GM19023 (cell line): ENCODE data around the gene OSBPL2.

ENCODE experiments used
- ATAC-seq: cut with Tn5 transposase; IDR thresholded peaks from one replicate; pipeline ENCODE4 v1.9.1; 2021; ENCODE audit warnings: mild to moderate bottlenecking, moderate library complexity; ENCODE audit not compliant: unreplicated experiment

The OSBPL2 gene

GRCh38 chr20:62297449-62298227, 59.3 kb downstream of the OSBPL2 start:
- ATAC-seq: no peak

- no peak for ATAC-seq
These were observed 60.4 kb downstream of the OSBPL2 start for GRCh38 chr20:62298577-62299249.

GRCh38 chr20:62299666-62300236, 61.4 kb downstream of the OSBPL2 start:
- no peak for ATAC-seq

- ATAC-seq: no peak
These were observed 62.0 kb downstream of the OSBPL2 start for GRCh38 chr20:62300319-62300718.

- no peak for ATAC-seq
These were observed 62.9 kb downstream of the OSBPL2 start for GRCh38 chr20:62301111-62301668.

GRCh38 chr20:62301773-62302340, 63.5 kb downstream of the OSBPL2 start:
- peak; percentile 34 for ATAC-seq

- ATAC-seq: peak; percentile 84
These were observed 64.2 kb downstream of the OSBPL2 start, which contains the start of gene ADRM1 for GRCh38 chr20:62302341-62303061. ADRM1 (plus strand) TSS chr20:62302997; CDS start chr20:62303569, 572 bp downstream.

- ATAC-seq: no peak
These were observed 64.7 kb downstream of the OSBPL2 start for GRCh38 chr20:62303062-62303339.

- ATAC-seq: no peak
These were observed 65.3 kb downstream of the OSBPL2 start for GRCh38 chr20:62303340-62304226.

- ATAC-seq: no peak
These were observed 66.2 kb downstream of the OSBPL2 start for GRCh38 chr20:62304331-62305148.

GRCh38 chr20:62305149-62305764, 66.9 kb downstream of the OSBPL2 start:
- ATAC-seq: no peak

- ATAC-seq: no peak
These were observed 67.6 kb downstream of the OSBPL2 start for GRCh38 chr20:62305765-62306413.

- ATAC-seq: no peak
These were observed 68.3 kb downstream of the OSBPL2 start for GRCh38 chr20:62306414-62307187.

GRCh38 chr20:62307226-62308101, 69.1 kb downstream of the OSBPL2 start:
- ATAC-seq: no peak

- ATAC-seq: no peak
These were observed 69.9 kb downstream of the OSBPL2 start for GRCh38 chr20:62308102-62308822.
